HepG2 (cell line): ENCODE data around the gene MINDY1. TPM values are rescaled to one million over a fixed set of nuclear protein-coding genes. Genes with fewer than 3 reads are reported as not detected.

Experiments used
- ATAC-seq: fragments of 200-7000 bp; cut with Tn5 transposase; 3 replicates; pipeline ENCODE4 v1.9.1; 2020; ENCODE audit warnings: mild to moderate bottlenecking, moderate library complexity
- BruUV-seq: library from RNA; stranded (reverse); fragments of 400-500 nt; replicated peaks from 2 replicates; lab custom pipeline; 2021; lab: Mats Ljungman, UMichigan
- CTCF ChIA-PET: fragments of 300-600 bp; formaldehyde crosslinking; extraction: SDS; loops from one replicate; lab custom pipeline; 2021; ENCODE audit warnings: low total read pairs, inconsistent platforms, low intra/inter-chr PET ratio; lab: Yijun Ruan, JAX
- POLR2A ChIA-PET: fragments of 350-600 bp; sonication (Branson Sonifier 250); formaldehyde crosslinking; loops from one replicate; lab custom pipeline; 2020; ENCODE audit warnings: antibody characterized with exemption, inconsistent platforms; lab: Yijun Ruan, JAX
- DNase-seq: peaks from one replicate; pipeline ENCODE4 v3.0.0-alpha.2; 2015; ENCODE audit warnings: low spot score
- FAIRE-seq: peaks from 3 replicates; lab custom pipeline; 2011; peaks lifted over from hg19 to GRCh38; lab: Jason Lieb, UNC
- H2AFZ ChIP-seq: one replicate; pipeline ENCODE4 v1.6.1; 2011; ENCODE audit warnings: low read length, inconsistent platforms
- H3K27ac ChIP-seq: fragments of 300-600 bp; 3 replicates; pipeline ENCODE4 v1.8.0; 2011; ENCODE audit warnings: mixed run types, mild to moderate bottlenecking, mixed read lengths, low read length, inconsistent platforms; ENCODE audit not compliant: insufficient read depth; ENCODE audit errors: extremely low read length
- H3K27me3 ChIP-seq, 2 experiments: fragments of 200-600 bp in 1 of 2; 2 replicates in 1 of 2; 3 replicates in 1 of 2; pipeline versions ENCODE4 v1.6.0 to v1.8.0; 2011; ENCODE audit warnings: low read length in 2 of 2, mild to moderate bottlenecking in 2 of 2, moderate library complexity in 2 of 2, inconsistent platforms in 1 of 2; ENCODE audit not compliant: insufficient read depth in 2 of 2, control insufficient read depth in 1 of 2
- H3K36me3 ChIP-seq, 2 experiments: fragments of 200-600 bp in 1 of 2; replicated peaks in 1 of 2; 2 replicates in 1 of 2; 3 replicates in 1 of 2; pipeline versions ENCODE4 v1.5.1 to v1.8.0; 2011; ENCODE audit warnings: low read length in 2 of 2, inconsistent platforms in 1 of 2; ENCODE audit not compliant: insufficient read depth in 2 of 2, control insufficient read depth in 1 of 2
- H3K4me1 ChIP-seq: 2 replicates; pipeline ENCODE4 v1.5.1; 2012; ENCODE audit warnings: low read length, inconsistent platforms; ENCODE audit not compliant: insufficient read depth
- H3K4me2 ChIP-seq: 2 replicates; pipeline ENCODE4 v1.6.0; 2011; ENCODE audit warnings: low read depth, low read length, inconsistent platforms
- H3K4me3 ChIP-seq, 3 experiments: fragments of 200-600 bp in 1 of 3; sonication (generic), shearing (Covaris generic) in 1 of 3; replicated peaks in 1 of 3; 2 replicates each; pipeline ENCODE4 v1.5.1; 2011 to 2016; ENCODE audit warnings: low read length in 3 of 3, inconsistent platforms in 2 of 3, low read depth in 2 of 3, mild to moderate bottlenecking in 2 of 3, control low read depth in 1 of 3, mixed read lengths in 1 of 3; ENCODE audit not compliant: insufficient read depth in 1 of 3
- H3K79me2 ChIP-seq: one replicate; pipeline ENCODE4 v1.6.1; 2011; ENCODE audit warnings: low read length, inconsistent platforms; ENCODE audit not compliant: insufficient read depth
- H3K9ac ChIP-seq: 2 replicates; pipeline ENCODE4 v1.6.0; 2011; ENCODE audit warnings: mild to moderate bottlenecking, low read depth, low read length, inconsistent platforms; ENCODE audit not compliant: insufficient read depth
- H3K9me3 ChIP-seq: 2 replicates; pipeline ENCODE4 v1.5.1; 2012; ENCODE audit warnings: mild to moderate bottlenecking, low read length
- H4K20me1 ChIP-seq: 2 replicates; pipeline ENCODE4 v1.6.0; 2011; ENCODE audit warnings: inconsistent platforms, mild to moderate bottlenecking, low read length, moderate library complexity; ENCODE audit not compliant: insufficient read depth
- EP300 ChIP-seq, 3 experiments: sonication (generic) in 1 of 3; formaldehyde crosslinking in 1 of 3; IDR thresholded peaks; 2 replicates each; pipeline versions ENCODE4 v1.5.1 to v1.6.1; 2011 to 2020; ENCODE audit warnings: low read depth in 2 of 3, low read length in 2 of 3, borderline replicate concordance in 1 of 3, improper control_type of control experiment in 1 of 3, mild to moderate bottlenecking in 1 of 3, missing genetic modification reagents in 1 of 3, moderate library complexity in 1 of 3
- ETV5 ChIP-seq: IDR thresholded peaks from 2 replicates; pipeline ENCODE4 v1.6.1; 2018; ENCODE audit warnings: missing biosample characterization, missing genetic modification reagents, inconsistent platforms, borderline replicate concordance
- ETV6 ChIP-seq: sonication (generic); formaldehyde crosslinking; conservative IDR thresholded peaks from 2 replicates; pipeline ENCODE4 v1.4.0; 2020; ENCODE audit warnings: missing genetic modification reagents
- NKX3-1 ChIP-seq: sonication (generic); formaldehyde crosslinking; IDR thresholded peaks from 2 replicates; pipeline ENCODE4 v1.5.0; 2020; ENCODE audit warnings: missing genetic modification reagents
- RORA ChIP-seq: sonication (generic); formaldehyde crosslinking; IDR thresholded peaks from 2 replicates; pipeline ENCODE4 v1.5.0; 2020; ENCODE audit warnings: mild to moderate bottlenecking, missing genetic modification reagents, moderate library complexity
- TAF1 ChIP-seq: sonication (generic); formaldehyde crosslinking; IDR thresholded peaks from 2 replicates; pipeline ENCODE4 v1.4.0; 2020; ENCODE audit warnings: missing genetic modification reagents
- TBX3 ChIP-seq: fragments of 450-650 bp; IDR thresholded peaks from 2 replicates; pipeline ENCODE4 v1.6.1; 2017; ENCODE audit warnings: antibody characterized with exemption, mild to moderate bottlenecking, inconsistent platforms, borderline replicate concordance
- TOE1 ChIP-seq: sonication (generic); formaldehyde crosslinking; IDR thresholded peaks from 2 replicates; pipeline ENCODE4 v1.4.0; 2020; ENCODE audit warnings: mild to moderate bottlenecking, missing genetic modification reagents
- ZFP82 ChIP-seq: sonication (generic); formaldehyde crosslinking; IDR thresholded peaks from 2 replicates; pipeline ENCODE4 v1.5.1; 2020; ENCODE audit warnings: mild to moderate bottlenecking, missing genetic modification reagents, borderline replicate concordance
- ZNF30 ChIP-seq: sonication (generic); formaldehyde crosslinking; IDR thresholded peaks from 2 replicates; pipeline ENCODE4 v1.5.0; 2020; ENCODE audit warnings: mild to moderate bottlenecking, missing genetic modification reagents
- ZNF549 ChIP-seq: sonication (generic); formaldehyde crosslinking; IDR thresholded peaks from 2 replicates; pipeline ENCODE4 v1.5.0; 2020; ENCODE audit warnings: missing genetic modification reagents
- ZNF720 ChIP-seq: sonication (generic); formaldehyde crosslinking; IDR thresholded peaks from 2 replicates; pipeline ENCODE4 v1.4.0; 2020; ENCODE audit warnings: missing genetic modification reagents
- ZNF724P ChIP-seq: sonication (generic); formaldehyde crosslinking; IDR thresholded peaks from 2 replicates; pipeline ENCODE4 v1.8.0; 2022; ENCODE audit warnings: missing genetic modification reagents, borderline replicate concordance
- ZNF768 ChIP-seq: sonication (generic); formaldehyde crosslinking; IDR thresholded peaks from 2 replicates; pipeline ENCODE4 v1.4.0; 2020; ENCODE audit warnings: missing genetic modification reagents
- ZSCAN25 ChIP-seq: sonication (generic); formaldehyde crosslinking; IDR thresholded peaks from 2 replicates; pipeline ENCODE4 v1.8.0; 2022; ENCODE audit warnings: mild to moderate bottlenecking, missing genetic modification reagents
- WGBS: methylation state at CpG from one replicate; pipeline ENCODE4 v1.1.6; 2017; ENCODE audit warnings: low lambda C conversion rate; 5-methylcytosine and 5-hydroxymethylcytosine counted together
- in situ Hi-C: cut with HindIII; loops from 2 replicates; pipeline ENCODE4 v1.10.0; 2017; ENCODE audit warnings: low pct_unique_long_range_greater_than_20kb; ENCODE audit not compliant: extremely low pct_ligation_motif_present
- intact Hi-C: fragments of 100-400 bp; cut with micrococcal nuclease; formaldehyde crosslinking; loops from one replicate; pipeline ENCODE4 v1.10.0; 2022; ENCODE audit not compliant: unreplicated experiment
- polyA plus RNA-seq, 8 experiments: library from polyadenylated mRNA; depleted of rRNA in 3 of 8; stranded (reverse) in 7 of 8; unstranded in 1 of 8; fragments of >200 nt; fragmentation: Illumina TruSeq in 4 of 8; extraction: Trizol in 4 of 8; gene quantifications; 2 replicates each; pipeline versions ENCODE4 v1.2.1 to v1.2.3, GENCODE V29; 2011 to 2016; ENCODE audit warnings: low read depth in 4 of 8, missing spikeins in 1 of 8, mixed read lengths in 1 of 8; ENCODE audit not compliant: insufficient read depth in 1 of 8
- total RNA-seq, 5 experiments: library from RNA; depleted of rRNA; stranded (reverse); fragments of >200 nt; fragmentation: Illumina TruSeq; extraction: Trizol; gene quantifications; 2 replicates each; pipeline ENCODE4 v1.2.3, GENCODE V29; 2016; ENCODE audit warnings: low read depth in 1 of 5
- TF ChIP-seq, protein P1 (sequence below): sonication (generic); formaldehyde crosslinking; IDR thresholded peaks from 2 replicates; pipeline ENCODE4 v1.8.1; 2023; ENCODE audit warnings: mild to moderate bottlenecking, missing genetic modification reagents, borderline replicate concordance
- TF ChIP-seq, protein P2 (sequence below): sonication (generic); formaldehyde crosslinking; IDR thresholded peaks from 2 replicates; pipeline ENCODE4 v1.4.0; 2020; ENCODE audit warnings: mild to moderate bottlenecking, low read depth, missing genetic modification reagents
- TF ChIP-seq, protein P3 (sequence below): sonication (generic); formaldehyde crosslinking; IDR thresholded peaks from 2 replicates; pipeline ENCODE4 v1.8.0; 2022; ENCODE audit warnings: missing genetic modification reagents, low read depth, mild to moderate bottlenecking, borderline replicate concordance
- TF ChIP-seq, protein P4 (sequence below): sonication (generic); formaldehyde crosslinking; IDR thresholded peaks from 2 replicates; pipeline ENCODE4 v1.8.0; 2022; ENCODE audit warnings: missing genetic modification reagents, mild to moderate bottlenecking, borderline replicate concordance

The MINDY1 gene
- total and polyA plus RNA-seq, 2 of the 13 experiments (the other 11 are each of a cell fraction or from before 2014, with no cell fraction given), result 11.1 to 15.0 TPM

DNA sequence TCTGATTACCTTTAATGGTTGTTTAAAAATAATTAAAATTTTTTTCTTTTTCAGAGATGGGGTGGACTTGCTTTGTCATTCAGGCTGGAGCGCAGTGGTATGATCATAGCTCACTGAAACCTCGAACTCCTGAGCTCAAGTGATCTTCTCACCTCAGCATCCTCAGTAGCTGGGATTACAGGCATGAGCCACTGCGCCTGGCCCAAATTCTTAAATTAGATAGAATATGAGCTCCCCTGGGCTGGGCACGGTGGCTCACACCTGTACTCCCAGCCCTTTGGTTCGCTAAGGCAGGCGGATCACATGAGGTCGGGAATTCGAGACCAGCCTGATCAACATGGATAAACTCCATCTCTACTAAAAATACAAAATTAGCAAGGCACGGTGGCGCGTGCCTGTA lies 49.0 kb downstream of the MINDY1 start:
- ChIA-PET CTCF (no interaction called here), POLR2A (interaction anchor here (0.6 to 1.3 kb wide), 5 partner anchors 14 to 38 kb away, joined by 3 read pairs; no protein-coding TSS in a partner anchor)
- H3K27ac ChIP-seq, result no peak overlapping the region
- H3K9me3 ChIP-seq, result no peaks in the 10 kb centered on the region
- no peaks in the 10 kb centered on the region for H3K27me3 ChIP-seq
- intact Hi-C loops, result no loop called here
- ATAC-seq (no peak), FAIRE-seq (no peak), DNase-seq (no peak)
- no peak overlapping the region for H3K9ac ChIP-seq
- H3K4me3 ChIP-seq, result no peak overlapping the region
- peaks cover 11 to 50% of the 10 kb centered on the region in 2 experiments for H3K36me3 ChIP-seq
- no peak overlapping the region for H3K4me2 ChIP-seq
- TF ChIP-seq, protein P1, sequence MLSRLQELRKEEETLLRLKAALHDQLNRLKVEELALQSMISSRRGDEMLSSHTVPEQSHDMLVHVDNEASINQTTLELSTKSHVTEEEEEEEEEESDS (CRISPR knock-in tag), result no peak
- no peak for TF ChIP-seq EP300 (IDR thresholded peaks at IDR 0.05; ENCODE audit: low read depth in 2 of 2, low read length in 2 of 2)
- TF ChIP-seq EP300 (CRISPR knock-in tag; IDR thresholded peaks at IDR 0.05; ENCODE audit: borderline replicate concordance), result no peak
- TF ChIP-seq TAF1 (CRISPR knock-in tag), result no peak
- TF ChIP-seq NKX3-1, result no peak
- TF ChIP-seq, protein P2, sequence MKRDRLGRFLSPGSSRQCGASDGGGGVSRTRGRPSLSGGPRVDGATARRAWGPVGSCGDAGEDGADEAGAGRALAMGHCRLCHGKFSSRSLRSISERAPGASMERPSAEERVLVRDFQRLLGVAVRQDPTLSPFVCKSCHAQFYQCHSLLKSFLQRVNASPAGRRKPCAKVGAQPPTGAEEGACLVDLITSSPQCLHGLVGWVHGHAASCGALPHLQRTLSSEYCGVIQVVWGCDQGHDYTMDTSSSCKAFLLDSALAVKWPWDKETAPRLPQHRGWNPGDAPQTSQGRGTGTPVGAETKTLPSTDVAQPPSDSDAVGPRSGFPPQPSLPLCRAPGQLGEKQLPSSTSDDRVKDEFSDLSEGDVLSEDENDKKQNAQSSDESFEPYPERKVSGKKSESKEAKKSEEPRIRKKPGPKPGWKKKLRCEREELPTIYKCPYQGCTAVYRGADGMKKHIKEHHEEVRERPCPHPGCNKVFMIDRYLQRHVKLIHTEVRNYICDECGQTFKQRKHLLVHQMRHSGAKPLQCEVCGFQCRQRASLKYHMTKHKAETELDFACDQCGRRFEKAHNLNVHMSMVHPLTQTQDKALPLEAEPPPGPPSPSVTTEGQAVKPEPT, result no peak
- no peak for TF ChIP-seq ZNF549 (CRISPR knock-in tag)
- no peak for TF ChIP-seq ZFP82 (CRISPR knock-in tag)
- no peak for TF ChIP-seq ZNF724P
- TF ChIP-seq, protein P3, sequence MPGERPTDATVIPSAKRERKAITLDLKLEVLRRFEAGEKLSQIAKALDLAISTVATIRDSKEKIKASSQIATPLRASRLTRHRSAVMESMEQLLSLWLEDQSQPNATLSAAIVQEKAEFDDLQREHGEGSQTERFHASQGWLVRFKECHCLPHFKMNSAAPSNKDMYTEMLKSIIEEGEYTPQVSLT (CRISPR knock-in tag), result no peak
- no peak for TF ChIP-seq TOE1 (CRISPR knock-in tag)
- TF ChIP-seq ZSCAN25 (CRISPR knock-in tag), result no peak
- TF ChIP-seq, protein P4, sequence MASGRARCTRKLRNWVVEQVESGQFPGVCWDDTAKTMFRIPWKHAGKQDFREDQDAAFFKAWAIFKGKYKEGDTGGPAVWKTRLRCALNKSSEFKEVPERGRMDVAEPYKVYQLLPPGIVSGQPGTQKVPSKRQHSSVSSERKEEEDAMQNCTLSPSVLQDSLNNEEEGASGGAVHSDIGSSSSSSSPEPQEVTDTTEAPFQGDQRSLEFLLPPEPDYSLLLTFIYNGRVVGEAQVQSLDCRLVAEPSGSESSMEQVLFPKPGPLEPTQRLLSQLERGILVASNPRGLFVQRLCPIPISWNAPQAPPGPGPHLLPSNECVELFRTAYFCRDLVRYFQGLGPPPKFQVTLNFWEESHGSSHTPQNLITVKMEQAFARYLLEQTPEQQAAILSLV (CRISPR knock-in tag), result no peak
- TF ChIP-seq ZNF720 (CRISPR knock-in tag), result no peak
- no peak for TF ChIP-seq ETV5 (CRISPR knock-in tag)
- no peak for TF ChIP-seq TBX3
- no peak for TF ChIP-seq ZNF30 (CRISPR knock-in tag)
- TF ChIP-seq RORA (CRISPR knock-in tag), result no peak
- TF ChIP-seq ZNF768 (CRISPR knock-in tag), result no peak
- TF ChIP-seq ETV6, result no peak
- H2AFZ ChIP-seq, result no peak overlapping the region
- peaks cover 12% of the 10 kb centered on the region; the same call in 1 of the 2 replicates for H3K4me1 ChIP-seq
- no peaks in the 10 kb centered on the region for H3K79me2 ChIP-seq
- no TSS peak for BruUV-seq
- no peaks in the 10 kb centered on the region for H4K20me1 ChIP-seq
- in situ Hi-C loops, result no loop called here
- WGBS, result 100% methylated on average over 10 of the region's 11 CpGs
